Measurements from ENCODE around the gene FUZ. TPM values are rescaled to one million over a fixed set of nuclear protein-coding genes. Genes with fewer than 3 reads are reported as not detected.

Gene FUZ
- total and polyA plus RNA-seq, 2 donors (not counting 1 experiment from before 2014, with no cell fraction given), result 30.2 to 31.5 TPM

DNA sequence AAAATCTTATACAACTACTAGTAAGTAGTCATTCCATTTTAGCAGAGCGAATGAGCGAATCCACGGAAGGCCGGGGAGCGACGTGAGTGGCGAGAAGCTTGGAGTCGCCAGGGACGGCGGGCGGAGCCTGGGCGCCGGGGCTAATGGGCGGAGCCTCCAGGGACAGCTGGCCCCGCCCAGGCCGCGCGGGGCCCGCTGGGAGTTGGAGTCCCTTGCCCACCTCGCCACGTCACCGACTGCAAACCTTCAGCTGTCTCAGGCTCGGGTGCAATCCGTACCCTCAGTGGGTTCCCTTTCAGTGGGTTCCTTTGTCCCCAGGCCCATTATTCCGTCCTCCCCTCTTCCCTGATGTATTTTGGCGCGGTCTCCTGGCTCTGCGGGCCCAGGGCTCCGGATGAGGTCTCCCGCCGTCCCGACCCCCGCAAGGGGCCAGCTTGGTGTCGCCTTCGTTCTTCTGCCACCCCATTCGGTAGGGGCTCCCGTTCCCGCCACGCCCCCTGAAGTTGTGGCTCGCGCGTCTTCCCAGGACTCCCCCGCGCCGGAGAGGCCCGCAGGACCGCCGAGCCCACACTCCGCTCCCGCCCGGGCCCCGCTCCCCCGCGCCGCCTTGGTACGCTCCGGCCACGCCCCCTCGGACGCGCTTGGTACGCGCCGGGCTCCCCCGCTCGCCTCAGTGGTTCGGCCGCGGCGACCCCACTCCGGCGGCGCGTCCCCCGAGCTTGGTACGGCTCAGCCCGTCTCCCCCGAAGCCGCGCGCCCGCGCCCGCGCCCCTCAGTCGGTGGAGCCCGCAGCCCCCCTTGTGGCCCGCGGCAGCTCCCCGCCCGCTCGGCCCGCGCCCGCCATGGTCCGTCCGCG lies 37.6 kb upstream of the FUZ start, which contains the start of gene PTOV1:
Gene PTOV1, plus strand, starts transcription at position 673 of the 856 bp plus-strand sequence.
- Histone ChIP-seq H3K4me1 (ENCODE audit: control insufficient read depth in 2 of 2, insufficient read depth in 2 of 2, low read length in 2 of 2) (peaks cover 30 to 49% of the 10 kb centered on the region in 2 donors), H3K36me3 (replicated peaks in 1 of 2; ENCODE audit: control extremely low read depth in 1 of 2, control insufficient read depth in 1 of 2, extremely low read depth in 1 of 2, insufficient read depth in 2 of 2, low read length in 1 of 2) (peaks cover 0 to 10% of the 10 kb centered on the region in 2 experiments), H2AFZ (ENCODE audit: insufficient read depth, low read depth, low read length, poor library complexity, severe bottlenecking) (peak within 1 kb of the TSS; percentile 85), H3K9ac (ENCODE audit: low read length) (peak within 1 kb of the TSS; percentile 96), H3K9me3 (ENCODE audit: control extremely low read depth in 1 of 3, control insufficient read depth in 2 of 3, insufficient read depth in 1 of 3, low read length in 2 of 3) (peaks cover 0 to 6% (median 0%) of the 10 kb centered on the region in 3 donors), H3K27me3 (replicated peaks in 1 of 4; ENCODE audit: control extremely low read depth in 1 of 4, control insufficient read depth in 3 of 4, insufficient read depth in 4 of 4, low read length in 3 of 4) (no peaks in the 10 kb centered on the region), H4K20me1 (ENCODE audit: control insufficient read depth, insufficient read depth, low read length, poor library complexity, severe bottlenecking) (peaks cover 41% of the 10 kb centered on the region), H3K79me2 (ENCODE audit: control insufficient read depth, insufficient read depth, low read length) (peaks cover 35% of the 10 kb centered on the region), H3K27ac (ENCODE audit: low read length in 2 of 2) (peak within 1 kb of the TSS; percentile 91 to 95), H3K4me2 (replicated peaks; ENCODE audit: low read depth, low read length, poor library complexity, severe bottlenecking) (peak within 1 kb of the TSS; percentile 83), H3K4me3 (ENCODE audit: control extremely low read depth in 1 of 5, extremely low read depth in 1 of 5, insufficient read depth in 1 of 5, low read depth in 2 of 5, low read length in 4 of 5) (peak within 1 kb of the TSS; percentile 73 to 95 (median 89))
- Mint-ChIP-seq H3K9me3 (ENCODE audit: insufficient read depth) (no peaks in the 10 kb centered on the region), H3K4me3 (peak within 1 kb of the TSS; percentile 93), H3K27ac (peak within 1 kb of the TSS; percentile 98), H3K27me3 (no peaks in the 10 kb centered on the region), H3K4me1 (peaks cover 48% of the 10 kb centered on the region)
- DNase-seq (peak; percentile 93), ATAC-seq (ENCODE audit: low read depth) (peak; percentile 82)
- ChIA-PET POLR2A (interaction anchor here (0.9 to 4.8 kb wide), 12 partner anchors 8 to 260 kb away, joined by 3 to 40 read pairs (median 6); partner anchors contain the start of genes AKT1S1, AP2A1, FUZ and MED25), CTCF (interaction anchor here (0.7 to 1.4 kb wide), 8 partner anchors 9 to 43 kb away, joined by 3 to 5 read pairs (median 4); partner anchors contain the start of genes AKT1S1, FUZ and TBC1D17)
- TF ChIP-seq, protein P1, sequence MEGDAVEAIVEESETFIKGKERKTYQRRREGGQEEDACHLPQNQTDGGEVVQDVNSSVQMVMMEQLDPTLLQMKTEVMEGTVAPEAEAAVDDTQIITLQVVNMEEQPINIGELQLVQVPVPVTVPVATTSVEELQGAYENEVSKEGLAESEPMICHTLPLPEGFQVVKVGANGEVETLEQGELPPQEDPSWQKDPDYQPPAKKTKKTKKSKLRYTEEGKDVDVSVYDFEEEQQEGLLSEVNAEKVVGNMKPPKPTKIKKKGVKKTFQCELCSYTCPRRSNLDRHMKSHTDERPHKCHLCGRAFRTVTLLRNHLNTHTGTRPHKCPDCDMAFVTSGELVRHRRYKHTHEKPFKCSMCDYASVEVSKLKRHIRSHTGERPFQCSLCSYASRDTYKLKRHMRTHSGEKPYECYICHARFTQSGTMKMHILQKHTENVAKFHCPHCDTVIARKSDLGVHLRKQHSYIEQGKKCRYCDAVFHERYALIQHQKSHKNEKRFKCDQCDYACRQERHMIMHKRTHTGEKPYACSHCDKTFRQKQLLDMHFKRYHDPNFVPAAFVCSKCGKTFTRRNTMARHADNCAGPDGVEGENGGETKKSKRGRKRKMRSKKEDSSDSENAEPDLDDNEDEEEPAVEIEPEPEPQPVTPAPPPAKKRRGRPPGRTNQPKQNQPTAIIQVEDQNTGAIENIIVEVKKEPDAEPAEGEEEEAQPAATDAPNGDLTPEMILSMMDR (IDR thresholded peaks at IDR 0.05), result no peak
- 2% methylated on average over 97 of the region's 98 CpGs for WGBS (ENCODE audit: insufficient coverage)
- intact Hi-C loops (cut with micrococcal nuclease), result loop anchor here (1.0 kb wide), 5 partner anchors 17 to 84 kb away; partner anchors contain the start of genes FUZ, MED25 and PNKP

DNA sequence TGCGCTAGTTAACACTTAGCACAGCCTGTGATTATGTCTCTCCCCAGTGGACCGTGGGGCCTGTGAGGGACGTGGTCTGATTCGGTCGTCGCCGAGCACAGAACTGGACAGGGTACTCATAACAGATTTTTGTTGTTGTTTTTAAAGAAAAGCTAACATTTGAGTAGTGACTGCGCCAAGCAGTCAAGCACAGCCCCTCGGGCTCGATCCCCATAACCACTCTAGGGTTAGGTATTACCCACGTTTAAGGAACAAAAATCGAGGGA lies 37.1 kb upstream of the FUZ start:
- H3K4me3 ChIP-seq (ENCODE audit: control extremely low read depth in 1 of 5, extremely low read depth in 1 of 5, insufficient read depth in 1 of 5, low read depth in 2 of 5, low read length in 4 of 5), result peak overlapping the region; percentile 45 to 95 (median 89)

More for the DNA sequence above, 37.1 kb upstream of the FUZ start:
- peak overlapping the region; percentile 91 to 95 for H3K27ac ChIP-seq (ENCODE audit: low read length in 2 of 2)
- intact Hi-C loops (cut with micrococcal nuclease), result loop anchor here (1.0 kb wide), 4 partner anchors 17 to 84 kb away; partner anchors contain the start of genes FUZ, MED25 and PNKP
- peaks cover 36 to 55% of the 10 kb centered on the region in 2 donors for H3K4me1 ChIP-seq (ENCODE audit: control insufficient read depth in 2 of 2, insufficient read depth in 2 of 2, low read length in 2 of 2)
- ATAC-seq (ENCODE audit: low read depth), result no peak
- peaks cover 35% of the 10 kb centered on the region for H3K79me2 ChIP-seq (ENCODE audit: control insufficient read depth, insufficient read depth, low read length)
- Mint-ChIP-seq H3K27ac (peak overlapping the region; percentile 98), H3K9me3 (ENCODE audit: insufficient read depth) (no peaks in the 10 kb centered on the region), H3K4me3 (peak overlapping the region; percentile 93), H3K4me1 (peaks cover 51% of the 10 kb centered on the region), H3K27me3 (no peaks in the 10 kb centered on the region)
- H2AFZ ChIP-seq (ENCODE audit: insufficient read depth, low read depth, low read length, poor library complexity, severe bottlenecking), result peak overlapping the region; percentile 85
- ChIA-PET CTCF (interaction anchor here (0.5 to 1.4 kb wide), 9 partner anchors 8 to 151 kb away, joined by 3 to 6 read pairs (median 4); partner anchors contain the start of genes AKT1S1, FUZ and TBC1D17), POLR2A (interaction anchor here (0.9 to 4.8 kb wide), 9 partner anchors 9 to 259 kb away, joined by 3 to 40 read pairs (median 7); partner anchors contain the start of genes AKT1S1, AP2A1, FUZ and MED25)
- TF ChIP-seq, protein P1 (IDR thresholded peaks at IDR 0.05), result no peak
- no peak for TF ChIP-seq EZH2 (IDR thresholded peaks at IDR 0.05; ENCODE audit: borderline replicate concordance, insufficient read depth, low read depth, low read length, poor library complexity, severe bottlenecking)
- no peak for DNase-seq
- H3K36me3 ChIP-seq (replicated peaks in 1 of 2; ENCODE audit: control extremely low read depth in 1 of 2, control insufficient read depth in 1 of 2, extremely low read depth in 1 of 2, insufficient read depth in 2 of 2, low read length in 1 of 2), result peaks cover 0 to 9% of the 10 kb centered on the region in 2 experiments
- H3K4me2 ChIP-seq (replicated peaks; ENCODE audit: low read depth, low read length, poor library complexity, severe bottlenecking), result peak overlapping the region; percentile 83
- H3K27me3 ChIP-seq (replicated peaks in 1 of 4; ENCODE audit: control extremely low read depth in 1 of 4, control insufficient read depth in 3 of 4, insufficient read depth in 4 of 4, low read length in 3 of 4), result no peaks in the 10 kb centered on the region
- peaks cover 0 to 6% (median 0%) of the 10 kb centered on the region in 3 donors for H3K9me3 ChIP-seq (ENCODE audit: control extremely low read depth in 1 of 3, control insufficient read depth in 2 of 3, insufficient read depth in 1 of 3, low read length in 2 of 3)
- H3K9ac ChIP-seq (ENCODE audit: low read length), result peak overlapping the region; percentile 96
- H4K20me1 ChIP-seq (ENCODE audit: control insufficient read depth, insufficient read depth, low read length, poor library complexity, severe bottlenecking), result peaks cover 35% of the 10 kb centered on the region
- 75% methylated on average over 7 of the region's 12 CpGs for WGBS (ENCODE audit: insufficient coverage)
